GM19240 (cell line): Measurements from ENCODE around the gene ELANE.
"Not testable (repeated sequence)": the region's sequence is repeated elsewhere in the genome, so short reads cannot be mapped to it uniquely, and the experiment has no call there.

Experiments used
- DNase-seq: peaks from one replicate; pipeline ENCODE4 v3.0.0; 2011; ENCODE audit warnings: low spot score; ENCODE audit not compliant: insufficient read length

ELANE gene

DNA sequence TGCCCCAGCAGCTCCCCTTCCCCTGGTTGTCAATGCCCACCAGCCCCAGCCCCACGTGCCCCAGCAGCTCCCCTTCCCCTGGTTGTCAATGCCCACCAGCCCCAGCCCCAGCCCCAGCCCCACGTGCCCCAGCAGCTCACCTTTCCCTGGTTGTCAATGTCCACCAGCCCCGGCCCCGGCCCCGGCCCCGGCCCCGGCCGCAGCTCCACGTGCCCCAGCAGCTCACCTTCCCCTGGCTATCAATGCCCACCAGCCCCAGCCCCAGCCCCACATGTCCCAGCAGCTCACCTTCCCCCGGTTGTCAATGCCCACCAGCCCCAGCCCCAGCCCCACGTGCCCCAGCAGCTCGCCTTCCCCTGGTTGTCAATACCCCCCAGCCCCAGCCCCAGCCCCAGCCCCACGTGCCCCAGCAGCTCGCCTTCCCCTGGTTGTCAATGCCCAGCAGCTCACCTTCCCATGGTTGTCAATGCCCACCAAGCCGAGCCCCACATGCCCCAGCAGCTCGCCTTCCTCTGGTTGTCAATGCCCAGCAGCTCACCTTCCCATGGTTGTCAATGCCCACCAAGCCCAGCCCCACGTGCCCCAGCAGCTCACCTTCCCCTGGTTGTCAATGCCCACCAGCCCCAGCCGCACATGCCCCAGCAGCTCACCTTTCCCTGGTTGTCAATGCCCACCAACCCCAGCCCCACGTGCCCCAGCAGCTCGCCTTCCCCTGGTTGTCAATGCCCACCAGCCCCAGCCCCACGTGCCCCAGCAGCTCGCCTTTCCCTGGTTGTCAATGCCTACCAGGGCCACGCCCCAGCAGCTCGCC, 26.9 kb downstream of the ELANE start:
- not testable (repeated sequence) for DNase-seq

DNA sequence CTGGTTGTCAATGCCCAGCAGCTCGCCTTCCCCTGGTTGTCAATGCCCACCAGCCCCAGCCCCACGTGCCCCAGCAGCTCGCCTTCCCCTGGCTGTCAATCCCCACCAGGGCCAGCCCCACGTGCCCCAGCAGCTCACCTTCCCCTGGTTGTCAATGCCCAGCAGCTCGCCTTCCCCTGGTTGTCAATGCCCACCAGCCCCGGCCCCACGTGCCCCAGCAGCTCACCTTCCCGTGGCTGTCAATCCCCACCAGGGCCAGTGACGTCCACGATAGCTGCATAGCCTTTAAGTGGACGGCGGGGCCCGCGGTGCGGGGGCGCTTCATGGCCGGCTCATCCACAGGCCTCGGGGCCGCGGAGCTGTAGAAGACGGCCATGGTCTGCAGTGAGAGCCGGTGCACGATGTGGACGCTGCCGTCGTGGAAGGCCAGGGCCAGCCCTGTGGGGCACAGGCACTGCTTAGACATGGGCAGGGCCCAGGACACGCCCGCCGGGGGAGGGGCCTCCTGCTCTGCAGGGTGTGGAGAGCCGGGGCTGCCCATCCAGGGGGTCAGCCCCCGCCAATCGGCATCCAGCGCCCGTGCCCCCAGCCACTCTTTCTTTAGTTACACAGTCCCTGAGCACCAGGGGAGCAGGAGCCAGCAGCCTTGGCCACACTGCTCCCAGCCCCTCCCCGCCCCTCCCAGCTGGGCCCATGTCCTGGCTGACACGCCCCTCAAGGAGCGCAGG, 27.8 kb downstream of the ELANE start:
- DNase-seq = no peak

DNA sequence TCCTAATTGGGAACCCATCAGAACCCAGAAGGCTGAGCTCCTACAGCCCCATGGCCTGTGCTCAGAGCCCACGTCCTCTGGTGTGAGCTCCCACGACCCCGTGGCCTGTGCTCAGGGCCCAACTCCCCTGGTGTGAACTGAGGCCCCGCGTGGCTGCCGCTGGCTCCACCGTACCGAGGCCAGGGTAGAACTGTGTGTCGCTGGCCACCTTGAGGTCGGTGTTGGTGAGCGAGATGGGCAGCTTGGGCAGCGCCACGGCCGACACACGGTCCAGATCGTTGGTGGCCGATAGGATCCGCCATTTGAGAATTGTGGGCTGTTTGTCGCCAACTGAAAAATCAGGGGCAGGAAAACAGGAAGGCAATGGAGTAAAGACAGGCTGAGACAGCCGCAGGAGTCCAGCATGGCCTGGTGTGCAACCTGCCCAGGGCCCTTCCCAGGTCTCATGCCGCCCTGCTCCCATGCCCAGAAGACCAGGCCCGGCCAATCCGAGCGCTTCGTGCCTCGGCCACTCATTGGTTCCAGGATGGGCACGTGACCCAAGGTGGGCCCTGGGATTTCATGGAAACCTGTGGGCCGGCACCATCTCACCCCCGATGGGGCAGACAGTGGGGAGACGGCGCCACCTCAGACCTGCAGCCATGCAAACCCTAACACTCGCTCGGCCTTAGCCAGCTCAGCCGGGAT, 29.4 kb downstream of the ELANE start:
- DNase-seq = no peak

DNA sequence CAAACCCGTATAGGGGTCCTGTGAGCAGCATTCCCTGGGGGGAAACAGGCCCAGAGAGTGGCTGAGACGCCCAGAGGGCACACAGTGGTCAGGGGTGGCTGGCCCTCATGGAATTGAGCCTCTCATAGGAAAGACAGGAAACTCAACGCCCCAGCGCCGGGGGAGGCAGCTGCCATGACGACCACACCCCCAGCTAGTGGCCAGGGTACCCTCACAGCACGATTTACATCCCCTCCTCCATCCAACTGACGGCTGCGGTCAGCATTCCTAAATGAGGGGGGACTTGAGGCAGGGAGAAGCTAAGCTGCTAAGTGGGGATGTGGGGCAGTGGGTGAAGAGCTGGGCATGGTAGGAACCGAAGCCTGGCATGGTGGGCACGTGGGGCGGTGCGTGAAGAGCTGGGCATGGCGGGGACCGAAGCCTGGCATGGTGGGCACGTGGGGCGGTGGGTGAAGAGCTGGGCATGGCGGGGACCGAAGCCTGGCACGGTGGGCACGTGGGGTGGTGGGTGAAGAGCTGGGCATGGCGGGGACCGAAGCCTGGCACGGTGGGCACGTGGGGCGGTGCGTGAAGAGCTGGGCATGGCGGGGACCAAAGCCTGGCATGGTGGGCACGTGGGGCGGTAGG, 30.9 kb downstream of the ELANE start:
- no peak for DNase-seq

DNA sequence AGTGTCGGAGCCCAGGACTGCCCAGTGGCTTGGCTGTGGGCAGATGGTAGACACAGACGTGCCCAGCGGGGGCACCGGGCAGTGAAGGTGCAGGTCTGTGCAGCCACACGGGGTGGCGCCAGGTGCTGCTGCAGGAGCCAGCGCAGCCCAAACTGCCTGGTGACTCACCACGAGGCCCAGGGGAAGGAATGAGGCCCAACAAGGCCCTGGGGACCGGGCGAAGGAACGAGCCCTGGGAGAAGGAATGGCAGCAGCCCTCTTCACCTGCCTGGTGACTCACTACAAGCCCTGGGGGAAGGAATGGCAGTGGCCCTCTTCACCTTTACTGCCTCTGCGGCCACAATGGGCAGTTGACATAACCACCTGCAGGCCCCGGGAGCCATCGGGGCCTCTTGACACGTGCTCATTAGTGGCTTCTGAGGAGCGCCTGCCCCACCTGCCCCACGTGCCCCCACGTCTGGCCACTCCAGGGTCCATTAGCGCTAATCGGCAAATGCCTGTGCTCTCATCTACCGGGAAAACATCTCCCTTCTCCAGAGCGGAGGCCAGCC, 31.6 kb downstream of the ELANE start:
- no peak for DNase-seq

DNA sequence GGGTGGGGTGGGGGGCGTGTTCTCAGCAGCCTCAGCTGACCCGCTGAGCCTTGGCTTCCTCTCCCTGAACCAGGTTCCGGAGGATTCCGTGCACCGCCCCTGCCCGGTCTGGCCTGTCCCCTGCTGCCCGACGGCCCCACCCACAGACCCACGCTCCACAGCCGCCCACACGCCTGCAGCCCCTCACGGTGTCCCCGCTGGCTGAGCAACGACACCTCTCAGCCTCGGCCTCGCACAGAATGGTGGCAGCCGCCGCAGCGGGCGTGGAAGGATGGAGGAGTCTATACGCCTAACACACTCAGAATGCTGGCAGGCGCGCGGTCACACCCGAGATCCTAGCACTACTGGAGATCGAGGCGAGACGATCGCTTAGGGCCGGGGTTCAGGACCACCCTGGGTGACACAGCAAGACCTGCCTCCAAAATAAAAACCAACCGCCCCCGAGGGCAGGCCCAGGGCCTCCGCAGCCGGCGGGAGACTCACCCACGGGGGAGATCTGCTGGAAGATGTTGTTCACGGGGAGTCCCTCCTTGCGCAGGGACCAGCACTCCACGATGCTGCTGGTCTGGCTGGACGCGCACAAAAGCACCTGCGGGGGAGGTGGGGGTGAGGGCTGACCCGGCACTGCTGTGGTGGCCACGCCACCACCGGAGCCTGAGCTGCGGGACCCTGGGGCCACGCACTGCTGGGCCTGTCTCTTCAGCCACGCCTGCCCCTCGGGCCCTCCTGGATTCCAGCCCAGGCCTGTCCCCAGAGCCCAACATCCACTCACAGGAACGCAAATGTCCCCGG, 32.5 kb downstream of the ELANE start:
- no peak for DNase-seq

DNA sequence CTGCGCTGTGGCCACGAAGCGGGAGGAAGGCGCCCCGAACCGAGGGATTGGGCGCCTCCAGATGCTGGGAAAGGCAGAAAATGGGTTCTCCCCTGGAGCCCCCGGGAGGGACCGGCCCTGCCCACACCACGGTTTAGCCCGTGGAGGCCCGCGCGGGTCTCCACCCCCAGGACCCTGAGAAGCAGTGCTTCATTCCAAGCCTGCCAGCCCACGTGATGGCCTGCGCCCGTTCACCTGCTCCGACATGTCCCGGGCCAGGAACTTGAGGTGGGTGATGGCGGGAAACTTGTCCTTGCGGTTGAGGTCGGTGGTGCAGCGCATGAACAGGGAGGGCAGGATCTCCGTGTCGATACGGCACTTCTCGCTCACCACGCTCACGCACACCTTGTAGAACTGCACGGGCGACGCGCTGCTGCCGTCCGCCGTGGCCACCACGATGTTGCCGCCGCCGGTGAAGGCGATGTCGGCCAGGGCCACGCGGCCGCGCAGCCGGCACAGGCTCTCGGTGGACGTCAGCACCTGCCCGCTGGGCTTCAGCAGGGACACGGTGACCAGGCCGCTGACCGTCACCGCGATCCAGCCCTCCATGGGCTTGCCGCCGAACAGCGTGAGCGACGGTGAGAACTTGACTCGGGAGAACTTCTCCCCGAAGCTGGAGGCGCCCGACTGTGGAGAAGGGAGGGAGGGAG, 33.6 kb downstream of the ELANE start:
- no peak for DNase-seq

DNA sequence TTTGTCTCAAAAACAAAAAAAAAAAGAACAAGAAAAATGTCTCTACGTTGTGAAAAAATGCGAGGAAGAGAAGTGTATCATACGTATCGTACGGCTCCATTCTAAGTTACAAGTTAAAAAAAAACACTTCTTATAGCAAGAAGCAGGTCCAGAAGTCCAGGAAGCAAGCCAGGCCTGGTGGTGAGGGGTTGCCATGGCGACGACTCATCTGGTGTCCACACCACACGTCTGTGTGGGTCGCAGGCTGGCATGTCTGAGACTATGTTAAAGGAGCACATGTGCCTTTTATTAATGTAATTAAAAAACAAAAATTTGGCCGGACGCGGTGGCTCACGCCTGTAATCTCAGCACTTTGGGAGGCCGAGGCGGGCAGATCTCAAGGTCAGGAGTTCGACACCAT, 35.0 kb downstream of the ELANE start:
- no peak for DNase-seq

DNA sequence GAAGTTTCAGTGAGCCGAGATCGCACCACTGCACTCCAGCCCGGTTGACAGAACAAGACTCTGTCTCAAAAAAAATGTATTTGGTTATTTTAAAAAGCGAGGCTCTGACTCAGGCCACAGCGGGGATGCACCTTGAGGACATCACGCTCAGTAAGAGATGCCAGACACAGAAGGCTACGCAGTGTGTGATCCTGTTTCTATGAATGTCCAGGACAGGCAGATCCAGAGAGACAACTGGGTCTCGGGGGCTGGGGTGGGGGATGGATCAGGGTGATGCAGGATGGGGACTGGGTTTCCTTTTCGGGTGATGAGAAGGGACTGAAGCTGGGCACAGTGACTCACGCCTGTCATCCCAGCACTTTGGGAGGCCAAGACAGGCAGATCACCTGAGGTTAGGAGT, 35.5 kb downstream of the ELANE start:
- DNase-seq = no peak

DNA sequence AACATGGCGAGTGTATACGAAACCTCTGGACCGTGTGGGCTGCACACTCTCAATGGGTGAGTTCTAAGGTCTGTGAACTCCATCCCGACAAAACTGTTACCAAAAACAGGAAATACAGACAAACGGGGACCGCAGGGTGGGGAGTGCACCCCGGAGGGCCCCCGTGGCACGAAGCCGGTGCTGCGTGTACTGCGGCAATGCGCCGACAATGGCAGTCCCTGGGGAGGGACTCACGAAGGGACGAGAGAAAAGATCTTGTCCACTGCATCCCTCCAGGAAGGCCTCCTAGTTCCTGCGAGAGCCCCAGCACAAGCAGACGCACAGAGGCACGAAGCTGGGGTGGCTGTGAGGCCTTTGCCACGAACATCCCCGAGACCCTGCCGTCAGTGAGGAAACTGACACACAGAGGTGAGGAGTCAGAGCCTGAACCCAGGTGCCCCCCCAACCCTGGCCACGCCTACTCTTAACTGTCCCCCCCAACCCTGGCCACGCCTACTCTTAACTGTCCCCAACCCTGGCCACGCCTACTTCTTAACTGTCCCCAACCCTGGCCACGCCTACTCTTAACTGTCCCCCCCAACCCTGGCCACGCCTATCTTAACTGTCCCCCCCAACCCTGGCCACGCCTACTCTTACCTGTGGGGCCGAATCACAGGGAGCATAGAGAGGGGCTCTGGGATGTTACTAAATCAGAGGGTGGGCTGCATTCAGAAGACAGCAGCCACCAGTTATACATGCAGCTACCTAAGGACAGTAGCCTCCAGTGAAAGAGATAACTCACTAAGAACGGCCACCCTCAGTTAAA, 36.7 kb downstream of the ELANE start:
- DNase-seq = no peak

DNA sequence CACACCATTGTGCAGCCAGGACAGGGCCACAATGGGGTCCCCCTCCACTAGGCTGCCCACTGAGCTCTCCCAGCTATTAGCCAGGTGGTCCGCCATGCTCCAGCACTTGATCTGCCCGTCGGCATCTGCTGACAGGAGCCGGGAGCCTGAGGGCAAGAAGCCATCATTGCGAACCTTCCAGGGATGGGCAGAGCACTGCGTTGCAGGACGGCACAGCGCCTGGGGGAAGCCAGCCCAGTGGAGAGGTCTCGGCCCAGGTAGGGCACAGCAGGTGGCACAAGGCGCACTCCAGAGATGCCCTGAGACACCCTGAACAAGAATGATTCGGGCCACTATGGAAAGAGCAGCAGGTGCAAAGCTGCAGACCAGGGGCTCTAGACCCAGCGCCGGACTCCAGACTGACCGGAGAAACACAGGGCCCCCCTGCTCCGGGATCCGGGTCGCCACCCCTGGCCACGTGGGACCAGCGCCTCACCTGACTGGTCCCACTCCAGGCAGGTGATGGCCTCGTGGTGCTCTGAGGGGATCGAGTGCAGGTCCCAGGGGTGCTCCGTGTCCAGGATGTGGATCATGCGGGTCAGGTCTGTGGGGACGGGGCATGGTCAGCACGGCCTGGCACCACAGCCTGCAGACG, 37.7 kb downstream of the ELANE start:
- no peak for DNase-seq

DNA sequence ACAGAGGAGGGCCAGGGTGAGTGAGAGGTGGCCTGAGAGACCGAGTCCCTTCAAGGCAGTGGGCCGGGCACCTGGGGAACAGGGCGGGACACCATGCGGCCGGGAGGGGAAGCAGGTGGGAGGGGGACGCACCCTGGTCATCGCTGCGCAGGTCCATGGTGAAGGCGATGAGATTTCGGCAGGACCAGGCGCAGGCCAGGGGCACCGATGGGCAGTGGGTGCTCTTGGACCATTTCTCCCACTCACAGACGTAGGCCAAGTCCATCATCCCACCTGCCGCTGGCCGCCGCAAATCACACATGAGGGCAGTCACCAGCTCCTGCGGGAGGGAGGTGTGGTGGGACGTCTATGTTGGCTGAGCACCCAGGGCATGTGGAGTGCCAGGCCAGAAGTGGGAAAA, 38.7 kb downstream of the ELANE start:
- no peak for DNase-seq

DNA sequence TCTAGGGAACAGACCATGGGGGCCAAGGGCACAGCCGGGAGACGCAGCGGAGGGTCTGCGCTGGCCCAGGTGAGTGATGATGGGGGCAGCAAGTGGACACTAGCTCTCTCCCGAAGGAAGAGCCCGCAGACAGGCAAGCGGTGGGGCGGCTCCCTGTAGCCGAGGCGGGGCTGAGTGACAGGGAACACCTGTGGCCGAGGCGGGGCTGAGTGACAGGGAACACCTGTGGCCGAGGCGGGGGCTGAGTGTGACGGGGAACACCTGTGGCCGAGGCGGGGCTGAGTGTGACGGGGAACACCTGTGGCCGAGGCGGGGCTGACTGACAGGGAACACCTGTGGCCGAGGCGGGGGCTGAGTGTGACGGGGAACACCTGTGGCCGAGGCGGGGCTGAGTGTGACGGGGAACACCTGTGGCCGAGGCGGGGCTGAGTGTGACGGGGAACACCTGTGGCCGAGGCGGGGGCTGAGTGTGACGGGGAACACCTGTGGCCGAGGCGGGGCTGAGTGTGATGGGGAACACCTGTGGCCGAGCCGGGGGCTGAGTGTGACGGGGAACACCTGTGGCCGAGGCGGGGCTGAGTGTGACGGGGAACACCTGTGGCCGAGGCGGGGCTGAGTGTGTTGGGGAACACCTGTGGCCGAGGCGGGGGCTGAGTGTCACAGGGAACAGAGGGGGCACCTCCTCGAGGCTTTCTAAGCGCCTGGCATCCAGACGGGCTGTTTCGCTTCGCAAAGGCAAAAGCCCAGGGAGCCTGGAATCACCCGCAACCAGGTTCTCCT, 39.5 kb downstream of the ELANE start:
- not testable (repeated sequence) for DNase-seq

DNA sequence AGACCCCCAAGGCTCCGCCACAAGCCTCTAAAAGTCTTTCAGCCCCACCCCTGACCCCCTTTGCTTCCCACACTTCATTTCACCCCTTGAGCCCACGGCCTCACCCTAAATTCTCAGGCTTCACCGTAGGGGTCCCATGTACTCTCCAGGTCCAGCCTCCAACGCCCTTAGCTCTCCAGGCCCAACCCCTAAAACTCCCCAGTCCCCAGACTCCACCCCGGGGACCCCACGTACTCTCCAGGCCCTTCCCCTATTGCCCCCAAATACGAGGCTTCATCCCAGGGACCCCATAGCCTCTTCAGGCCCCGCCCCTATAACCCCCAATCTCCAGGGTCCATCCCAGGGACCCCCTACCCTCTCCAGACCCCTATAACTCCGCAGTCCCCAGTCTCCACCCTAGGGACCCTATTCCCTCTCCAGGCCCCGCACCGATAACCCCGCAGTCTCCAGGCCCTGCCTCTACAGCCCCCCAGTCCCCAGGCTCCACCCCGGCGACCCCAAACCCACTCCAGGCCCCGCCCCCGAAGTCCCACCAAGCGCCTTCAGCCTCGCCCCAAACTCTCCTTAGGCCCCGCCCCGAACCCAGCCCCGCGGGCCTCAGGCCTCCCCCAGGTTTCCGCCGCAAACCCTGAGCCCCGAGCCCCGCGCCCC, 40.3 kb downstream of the ELANE start:
- peak; percentile 60 for DNase-seq

DNA sequence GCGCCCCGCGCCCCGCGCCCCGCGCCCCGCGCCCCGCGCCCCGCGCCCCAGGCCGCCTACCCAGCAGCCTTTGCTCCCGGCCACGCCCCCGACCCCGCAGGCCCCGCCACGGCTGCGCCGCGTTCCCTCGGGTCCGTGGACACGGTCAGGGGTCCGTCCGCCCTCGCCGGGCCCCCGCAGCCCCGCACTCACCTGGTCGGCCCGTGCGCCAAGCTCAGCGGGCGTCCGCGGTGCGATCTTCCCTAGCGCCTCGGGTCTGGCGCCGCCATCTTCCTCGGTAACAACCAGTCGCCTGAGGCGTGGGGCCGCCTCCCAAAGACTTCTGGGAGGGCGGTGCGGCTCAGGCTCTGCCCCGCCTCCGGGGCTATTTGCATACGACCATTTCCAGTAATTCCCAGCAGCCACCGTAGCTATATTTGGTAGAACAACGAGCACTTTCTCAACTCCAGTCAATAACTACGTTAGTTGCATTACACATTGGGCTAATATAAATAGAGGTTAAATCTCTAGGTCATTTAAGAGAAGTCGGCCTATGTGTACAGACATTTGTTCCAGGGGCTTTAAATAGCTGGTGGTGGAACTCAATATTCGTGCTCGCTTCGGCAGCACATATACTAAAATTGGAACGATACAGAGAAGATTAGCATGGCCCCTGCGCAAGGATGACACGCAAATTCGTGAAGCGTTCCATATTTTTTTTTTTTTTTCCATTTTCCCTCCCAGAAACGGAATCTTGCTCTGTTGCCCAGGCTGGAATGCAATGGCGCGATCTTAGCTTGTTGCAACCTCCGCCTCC, 41.0 kb downstream of the ELANE start, which contains the start of the genes MED16 and RNU6-9:
MED16 (minus strand) TSS at position 294 of the 796 bp plus-strand sequence. CDS start 2,056 bp downstream, outside the sequence.
RNU6-9 (plus strand) TSS at position 591 of the 796 bp plus-strand sequence.
- DNase-seq = peak; percentile 100

DNA sequence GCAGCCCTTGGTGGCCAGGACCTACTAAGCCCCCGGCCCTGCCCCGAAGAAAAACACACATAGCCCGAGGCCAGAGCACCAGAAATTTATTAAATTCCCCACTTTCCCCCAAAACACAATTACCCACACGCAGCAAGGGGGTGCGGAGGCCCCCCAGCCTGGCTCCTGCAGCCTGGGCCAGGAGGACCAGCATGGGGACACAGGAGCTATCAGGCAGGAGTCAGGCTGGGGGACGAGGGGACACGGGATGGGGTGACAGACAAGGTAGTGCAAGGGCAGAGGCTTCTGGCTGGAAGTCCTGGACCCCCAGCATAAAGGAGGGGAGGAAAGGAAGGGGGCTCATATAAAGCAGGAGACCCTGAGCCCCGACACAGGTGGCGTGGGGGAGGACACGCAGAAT, 44.3 kb downstream of the ELANE start:
- DNase-seq = no peak
